Omental fat pad (tissue), 4 donors: ENCODE data around the gene NHERF1. TPM values are rescaled to one million over a fixed set of nuclear protein-coding genes. Genes with fewer than 3 reads are reported as not detected.
A peak's percentile ranks its signal among the peaks of the same experiment; 100 is the strongest.

Source experiments
- ATAC-seq: fragments of 150-250 bp; one replicate; pipeline ENCODE4 v1.9.1; 2016; ENCODE audit warnings: mild to moderate bottlenecking, moderate library complexity; ENCODE audit not compliant: low FRiP score
- DNase-seq: peaks from one replicate; pipeline ENCODE4 v3.0.0-alpha.2; 2019; ENCODE audit warnings: low spot score
- CTCF ChIP-seq, 3 donors: fragments of 450-650 bp; IDR thresholded peaks; one replicate each; pipeline ENCODE4 v1.5.1; 2016 to 2017; ENCODE audit warnings: antibody characterized with exemption in 3 of 3, mild to moderate bottlenecking in 3 of 3, moderate library complexity in 2 of 3
- total RNA-seq, 4 donors: library from RNA; depleted of rRNA; stranded (reverse); fragments of >200 nt; gene quantifications; one replicate each; pipeline ENCODE4 v1.1.0, GENCODE V29; 2016

Gene NHERF1
- 10 to 100 TPM; 18.0 to 51.7 (median 21.8) TPM for total RNA-seq

GRCh38 chr17:74748529-74749278, at the start of gene NHERF1:
NHERF1 (plus strand) TSS chr17:74748628; CDS start chr17:74748847, 219 bp downstream.
- ATAC-seq: peak; percentile 91
- DNase-seq: peak; percentile 83
- no peak for TF ChIP-seq CTCF (IDR thresholded peaks at IDR 0.05)

- TF ChIP-seq CTCF (IDR thresholded peaks at IDR 0.05): no peak
- ATAC-seq (no peak), DNase-seq (no peak)
Observed at GRCh38 chr17:74699236-74699635, 49.2 kb upstream of the NHERF1 start.

GRCh38 chr17:74702116-74702871, 46.1 kb upstream of the NHERF1 start:
- TF ChIP-seq CTCF (IDR thresholded peaks at IDR 0.05): no peak
- no peak for DNase-seq
- ATAC-seq: peak; percentile 28

- DNase-seq (no peak), ATAC-seq (no peak)
- TF ChIP-seq CTCF (IDR thresholded peaks at IDR 0.05): no peak
Observed at GRCh38 chr17:74703311-74703710, 45.1 kb upstream of the NHERF1 start.

- no peak for DNase-seq
- no peak for ATAC-seq
- TF ChIP-seq CTCF (IDR thresholded peaks at IDR 0.05): no peak
Observed at GRCh38 chr17:74704544-74704943, 43.9 kb upstream of the NHERF1 start.

- DNase-seq (no peak), ATAC-seq (no peak)
- no peak for TF ChIP-seq CTCF (IDR thresholded peaks at IDR 0.05)
Observed at GRCh38 chr17:74711058-74711824, 37.2 kb upstream of the NHERF1 start.
